Bronchial epithelial cell (primary cell): ENCODE measurements around the gene THBS2. TPM values are rescaled to one million over a fixed set of nuclear protein-coding genes. Genes with fewer than 3 reads are reported as not detected.
A peak's percentile ranks its signal among the peaks of the same experiment; 100 is the strongest.

ENCODE experiments used
- DNase-seq: peaks from one replicate; pipeline ENCODE4 v3.0.0-alpha.2; 2010; ENCODE audit warnings: low read depth
- FAIRE-seq: peaks from 2 replicates; lab custom pipeline; 2011; peaks lifted over from hg19 to GRCh38; lab: Jason Lieb, UNC
- H3K27me3 ChIP-seq: 2 replicates; pipeline ENCODE4 v1.5.1; 2011; ENCODE audit warnings: low read length; ENCODE audit not compliant: control insufficient read depth, insufficient read depth
- H3K36me3 ChIP-seq: 2 replicates; pipeline ENCODE4 v1.5.1; 2011; ENCODE audit warnings: low read length; ENCODE audit not compliant: control insufficient read depth, insufficient read depth
- H3K4me3 ChIP-seq: 2 replicates; pipeline ENCODE4 v1.5.1; 2011; ENCODE audit warnings: mild to moderate bottlenecking, low read depth, low read length, control low read depth
- total RNA-seq: library from RNA; depleted of rRNA; stranded (reverse); fragments of >200 nt; gene quantifications from 2 replicates; pipeline ENCODE4 v1.2.1, GENCODE V29; 2014
- TF ChIP-seq, protein P1 (sequence below): IDR thresholded peaks from 2 replicates; pipeline ENCODE4 v1.5.1; 2011; ENCODE audit warnings: mild to moderate bottlenecking, moderate library complexity, low read length, control low read depth, inconsistent platforms; ENCODE audit not compliant: insufficient read depth, severe bottlenecking

THBS2 gene
- total RNA-seq, 1 donor from 2014 or later: 8.7 TPM

DNA sequence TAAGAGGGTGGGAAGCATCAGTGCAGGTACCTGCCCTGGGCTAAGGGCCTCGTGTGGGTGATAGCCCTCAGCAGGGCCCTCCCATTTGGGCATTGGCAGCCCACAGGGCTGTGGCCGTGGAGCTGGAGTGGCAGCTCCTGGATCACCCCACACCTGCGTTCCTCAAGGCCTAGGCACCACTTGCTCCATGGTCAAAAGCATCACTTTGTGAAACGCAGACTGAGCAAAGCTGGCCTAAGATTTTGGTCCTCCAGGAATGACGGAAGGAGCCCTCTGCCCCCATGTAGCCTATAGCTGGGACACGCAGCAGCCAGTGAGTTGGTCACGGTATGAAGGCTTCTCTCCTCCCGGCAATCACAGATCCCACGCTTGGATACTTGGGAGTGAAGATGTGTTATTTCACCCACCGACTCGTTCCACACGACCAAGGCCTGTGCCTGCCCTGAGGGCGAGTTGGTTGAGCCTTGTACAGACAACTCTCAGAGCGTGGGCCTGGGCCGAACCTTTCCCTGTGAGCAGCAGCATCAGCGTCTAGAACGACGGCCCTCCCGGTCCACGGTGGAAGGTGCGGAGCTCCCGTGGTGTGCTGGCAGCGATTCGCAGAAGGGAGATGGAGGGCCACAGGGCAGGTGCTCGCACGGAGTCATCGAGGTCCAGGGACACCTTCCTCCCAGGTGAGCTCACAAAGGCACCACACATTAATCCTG lies 39.7 kb downstream of the THBS2 start:
- no peak overlapping the region for H3K4me3 ChIP-seq
- FAIRE-seq: no peak

DNA sequence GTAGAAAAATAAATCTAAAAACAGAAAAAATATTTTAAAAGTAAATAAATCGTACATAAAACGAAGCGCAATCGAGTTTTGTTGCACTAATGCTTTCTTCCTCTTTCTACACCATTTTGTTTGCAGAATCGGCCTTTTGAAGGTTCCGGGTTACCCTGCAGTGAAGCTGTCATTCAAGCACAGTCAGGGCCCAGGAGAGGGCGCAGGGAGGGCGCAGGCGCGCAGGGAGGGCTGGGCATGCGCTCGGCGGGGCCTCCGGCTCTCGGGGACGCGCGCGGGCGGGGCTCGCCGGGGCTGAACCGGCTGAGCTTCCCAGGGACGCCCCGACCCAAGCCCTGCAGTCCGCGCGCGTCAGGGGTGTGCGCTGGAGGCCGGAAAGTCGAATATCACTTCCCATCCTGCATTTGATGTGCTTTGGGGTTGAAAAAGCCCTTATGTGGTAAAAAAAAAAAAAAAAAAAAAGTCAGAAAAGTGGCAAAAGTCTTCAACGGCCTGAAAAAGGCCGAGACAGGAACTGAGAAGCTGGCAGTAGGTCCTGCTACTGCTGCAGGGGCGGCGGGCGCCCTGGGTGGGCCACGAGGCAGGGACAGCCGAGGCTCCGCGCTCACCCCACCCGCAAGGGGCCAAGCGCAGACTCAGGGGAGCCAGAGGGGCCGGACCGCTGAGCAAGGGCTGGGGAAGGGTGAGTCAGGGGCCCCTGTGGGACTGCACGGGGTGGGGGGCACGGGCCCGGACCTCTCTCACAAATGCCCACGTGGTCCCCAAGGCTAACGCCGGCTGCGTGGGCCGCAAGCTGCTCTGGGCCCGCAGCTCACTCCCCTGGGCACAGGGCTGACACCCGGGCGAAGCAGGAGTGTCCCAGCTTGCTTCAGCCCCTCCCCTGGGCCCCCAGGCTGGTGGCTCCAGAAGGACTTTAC lies 40.5 kb downstream of the THBS2 start:
- H3K36me3 ChIP-seq: peaks cover 2% of the 10 kb centered on the region
- H3K27me3 ChIP-seq: no peaks in the 10 kb centered on the region
- peak overlapping the region; percentile 24 for H3K4me3 ChIP-seq
- FAIRE-seq: no peak
- TF ChIP-seq, protein P1, sequence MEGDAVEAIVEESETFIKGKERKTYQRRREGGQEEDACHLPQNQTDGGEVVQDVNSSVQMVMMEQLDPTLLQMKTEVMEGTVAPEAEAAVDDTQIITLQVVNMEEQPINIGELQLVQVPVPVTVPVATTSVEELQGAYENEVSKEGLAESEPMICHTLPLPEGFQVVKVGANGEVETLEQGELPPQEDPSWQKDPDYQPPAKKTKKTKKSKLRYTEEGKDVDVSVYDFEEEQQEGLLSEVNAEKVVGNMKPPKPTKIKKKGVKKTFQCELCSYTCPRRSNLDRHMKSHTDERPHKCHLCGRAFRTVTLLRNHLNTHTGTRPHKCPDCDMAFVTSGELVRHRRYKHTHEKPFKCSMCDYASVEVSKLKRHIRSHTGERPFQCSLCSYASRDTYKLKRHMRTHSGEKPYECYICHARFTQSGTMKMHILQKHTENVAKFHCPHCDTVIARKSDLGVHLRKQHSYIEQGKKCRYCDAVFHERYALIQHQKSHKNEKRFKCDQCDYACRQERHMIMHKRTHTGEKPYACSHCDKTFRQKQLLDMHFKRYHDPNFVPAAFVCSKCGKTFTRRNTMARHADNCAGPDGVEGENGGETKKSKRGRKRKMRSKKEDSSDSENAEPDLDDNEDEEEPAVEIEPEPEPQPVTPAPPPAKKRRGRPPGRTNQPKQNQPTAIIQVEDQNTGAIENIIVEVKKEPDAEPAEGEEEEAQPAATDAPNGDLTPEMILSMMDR: no peak
- peak; percentile 66 for DNase-seq

More for the DNA sequence above, 39.7 kb downstream of the THBS2 start:
- H3K27me3 ChIP-seq: no peaks in the 10 kb centered on the region
- TF ChIP-seq, protein P1: no peak
- H3K36me3 ChIP-seq: peaks cover 2% of the 10 kb centered on the region
- DNase-seq: no peak

DNA sequence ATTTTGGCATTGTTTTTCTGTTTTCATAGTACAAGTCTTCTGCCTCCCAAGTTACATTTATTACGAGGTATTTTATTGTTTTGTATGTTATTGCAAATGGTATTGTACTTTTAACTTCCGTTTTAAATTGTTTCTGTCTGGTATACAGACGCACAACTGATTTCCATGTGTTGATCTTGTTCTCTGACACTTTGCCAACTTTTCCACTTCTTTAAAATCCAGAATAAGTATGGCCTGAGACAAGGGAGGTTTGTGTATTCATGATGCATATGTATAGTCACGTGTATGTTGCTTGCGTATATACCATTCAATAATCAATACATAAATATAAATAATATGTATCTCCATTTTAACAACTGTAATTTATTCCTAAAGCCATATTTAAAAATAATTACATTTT lies 41.2 kb downstream of the THBS2 start:
- Histone ChIP-seq H3K4me3 (no peak overlapping the region), H3K36me3 (peaks cover 2% of the 10 kb centered on the region), H3K27me3 (no peaks in the 10 kb centered on the region)
- FAIRE-seq: no peak
- DNase-seq: no peak
- TF ChIP-seq, protein P1: no peak

DNA sequence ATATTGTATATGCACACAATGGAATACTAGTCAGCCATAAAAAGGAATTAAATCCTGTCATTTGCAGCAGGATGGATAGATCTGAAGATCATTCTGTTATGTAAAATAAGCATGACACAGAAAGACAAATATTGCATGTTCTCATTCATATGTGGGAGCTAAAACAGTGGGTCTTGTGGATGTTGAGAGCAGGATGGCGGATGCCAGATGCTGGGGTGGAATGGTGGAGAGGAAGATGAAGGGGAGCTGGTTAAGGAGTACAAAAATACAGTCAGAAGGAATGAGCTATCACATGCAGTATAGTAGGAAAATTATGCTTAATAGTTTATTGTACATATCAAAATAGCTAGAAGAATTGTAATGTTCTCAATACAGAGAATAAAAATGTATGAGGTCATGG lies 41.8 kb downstream of the THBS2 start:
- FAIRE-seq (no peak), DNase-seq (no peak)
- peaks cover under 1% of the 10 kb centered on the region for H3K36me3 ChIP-seq
- TF ChIP-seq, protein P1: no peak
- H3K27me3 ChIP-seq: no peaks in the 10 kb centered on the region
- H3K4me3 ChIP-seq: no peak overlapping the region

DNA sequence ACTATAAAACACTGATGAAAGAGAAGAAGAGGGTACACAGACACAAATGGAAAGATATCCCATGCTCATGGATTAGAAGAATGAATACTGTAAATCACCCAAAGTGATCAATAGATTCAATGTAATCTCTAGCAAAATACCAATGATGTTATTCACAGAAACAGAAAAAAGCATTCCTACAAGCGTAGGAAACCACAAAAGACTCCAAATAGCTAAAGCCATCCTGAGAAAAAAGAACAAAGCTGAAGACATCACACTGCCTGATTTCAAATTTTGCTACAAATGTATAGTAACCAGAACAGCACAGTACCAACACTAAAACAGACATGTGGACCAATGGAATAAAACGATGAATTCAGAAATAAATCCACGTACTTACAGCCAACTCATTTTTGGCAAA lies 43.0 kb downstream of the THBS2 start:
- FAIRE-seq: no peak
- DNase-seq: no peak

More for the DNA sequence above, 43.0 kb downstream of the THBS2 start:
- Histone ChIP-seq H3K36me3 (no peaks in the 10 kb centered on the region), H3K27me3 (no peaks in the 10 kb centered on the region), H3K4me3 (no peak overlapping the region)
- TF ChIP-seq, protein P1: no peak
